ENCODE data around the gene CNNM4.

GRCh38 chr2:96797066-96797625, 36.4 kb downstream of the CNNM4 start:
- TF ChIP-seq CTCF (conservative IDR thresholded peaks at IDR 0.05; ENCODE audit: low read depth, low read length) (no peak), POLR2A (IDR thresholded peaks at IDR 0.05; ENCODE audit: low read depth, low read length) (no peak), SMC3 (IDR thresholded peaks at IDR 0.05; ENCODE audit: low read depth, low read length) (no peak), MAZ (IDR thresholded peaks at IDR 0.05; ENCODE audit: borderline replicate concordance, low read depth, low read length) (no peak), BHLHE40 (IDR thresholded peaks at IDR 0.05; ENCODE audit: low read depth, low read length) (no peak)
- TF ChIP-seq, protein P1, sequence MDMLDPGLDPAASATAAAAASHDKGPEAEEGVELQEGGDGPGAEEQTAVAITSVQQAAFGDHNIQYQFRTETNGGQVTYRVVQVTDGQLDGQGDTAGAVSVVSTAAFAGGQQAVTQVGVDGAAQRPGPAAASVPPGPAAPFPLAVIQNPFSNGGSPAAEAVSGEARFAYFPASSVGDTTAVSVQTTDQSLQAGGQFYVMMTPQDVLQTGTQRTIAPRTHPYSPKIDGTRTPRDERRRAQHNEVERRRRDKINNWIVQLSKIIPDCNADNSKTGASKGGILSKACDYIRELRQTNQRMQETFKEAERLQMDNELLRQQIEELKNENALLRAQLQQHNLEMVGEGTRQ (IDR thresholded peaks at IDR 0.05; ENCODE audit: low read depth, low read length), result no peak
